Hematopoietic multipotent progenitor cell treated with erythropoietin and hydrocortisone succinate and interleukin-3 and kit ligand, for 6 days (in vitro differentiated cells): Measurements from ENCODE around the gene UNC13A.

Source experiments
- DNase-seq: peaks from one replicate; pipeline ENCODE4 v3.0.0-alpha.2; 2015

UNC13A gene

DNA sequence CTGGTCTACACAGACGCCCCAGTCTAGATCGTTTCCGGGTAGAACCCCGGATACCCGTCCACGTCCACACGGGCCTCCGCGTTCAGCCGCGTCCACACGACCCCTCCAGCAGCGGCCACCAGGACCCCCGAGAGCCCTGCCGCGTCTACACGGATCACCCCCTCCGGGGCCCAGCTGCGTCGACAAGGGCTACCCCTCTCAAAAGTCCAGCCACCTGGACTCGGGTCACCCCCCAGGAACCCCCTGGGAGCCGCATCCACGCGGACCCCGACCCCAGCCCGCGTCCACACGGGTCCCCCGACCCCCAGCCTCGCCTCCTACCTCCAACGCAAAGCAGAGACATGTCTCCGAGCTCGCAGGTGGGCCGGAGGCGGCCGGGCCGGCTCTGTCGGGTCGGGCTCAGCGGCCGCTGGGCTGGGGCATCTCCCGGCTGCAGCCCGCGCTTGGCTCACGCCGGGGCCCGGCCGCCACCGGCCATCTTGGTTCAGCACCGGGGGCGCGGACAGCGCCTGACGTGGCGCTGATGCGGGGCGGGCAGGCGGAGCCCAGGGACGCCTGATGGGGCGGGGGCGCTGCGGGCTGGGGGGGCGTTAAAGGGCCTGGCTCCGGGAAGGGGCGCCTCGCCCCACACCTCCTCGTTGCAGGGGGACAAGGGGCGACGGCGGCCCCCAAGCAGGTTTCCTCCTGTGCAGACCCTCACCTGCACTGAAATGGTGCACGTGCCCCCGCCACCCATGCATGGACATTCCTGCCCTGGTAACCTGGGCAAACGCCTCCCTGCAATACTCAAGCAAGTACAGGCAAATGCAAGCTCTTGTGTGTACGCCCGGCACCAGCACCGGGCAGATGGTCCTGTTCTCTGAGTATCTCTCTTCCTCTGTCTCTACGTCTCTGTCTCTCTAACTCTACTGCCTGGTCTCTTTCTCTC lies at the start of gene UNC13A:
Gene UNC13A, minus strand, starts transcription at position 498 of the 928 bp plus-strand sequence. Its CDS starts 155 bp downstream, at position 343.
- DNase-seq: peak; percentile 71

- DNase-seq: no peak
Measured at GRCh38 chr19:17737690-17738153, 49.6 kb upstream of the UNC13A start.

DNA sequence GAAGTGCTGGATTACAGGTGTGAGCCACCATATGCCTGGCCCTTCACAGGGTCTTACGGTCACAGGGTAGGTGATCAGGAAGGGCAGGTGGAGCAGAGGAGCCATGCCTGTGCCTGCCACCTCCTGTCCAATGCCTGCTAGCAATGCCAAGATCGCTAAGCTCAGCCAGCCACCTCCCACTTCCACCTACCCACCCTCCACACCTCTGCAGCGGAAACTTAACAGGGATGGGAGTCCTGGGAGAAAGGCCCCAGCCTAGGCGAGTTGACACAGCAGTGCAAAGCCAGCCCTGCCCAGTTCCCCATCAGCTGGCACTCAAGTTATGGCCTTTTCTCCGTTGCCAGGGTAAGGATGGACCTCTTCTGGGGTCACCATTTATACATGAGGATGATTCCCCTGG lies 47.3 kb upstream of the UNC13A start:
- DNase-seq: no peak

- DNase-seq: no peak
Measured at GRCh38 chr19:17734146-17734545, 46.0 kb upstream of the UNC13A start.

DNA sequence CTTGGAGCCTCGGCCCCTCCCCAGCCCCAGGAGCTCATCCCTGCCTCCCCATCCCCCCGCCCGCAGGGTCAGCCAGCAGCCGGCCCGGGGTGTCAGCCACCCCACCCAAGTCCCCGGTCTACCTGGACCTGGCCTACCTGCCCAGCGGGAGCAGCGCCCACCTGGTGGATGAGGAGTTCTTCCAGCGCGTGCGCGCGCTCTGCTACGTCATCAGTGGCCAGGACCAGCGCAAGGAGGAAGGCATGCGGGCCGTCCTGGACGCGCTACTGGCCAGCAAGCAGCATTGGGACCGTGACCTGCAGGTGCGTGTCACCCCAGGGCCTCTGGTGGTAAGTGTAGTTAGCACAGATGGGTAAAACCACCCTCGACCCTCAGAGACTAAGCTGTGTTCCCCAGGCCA lies 45.0 kb upstream of the UNC13A start:
- no peak for DNase-seq

GRCh38 chr19:17727843-17728242 lies 39.7 kb upstream of the UNC13A start:
- no peak for DNase-seq

DNA sequence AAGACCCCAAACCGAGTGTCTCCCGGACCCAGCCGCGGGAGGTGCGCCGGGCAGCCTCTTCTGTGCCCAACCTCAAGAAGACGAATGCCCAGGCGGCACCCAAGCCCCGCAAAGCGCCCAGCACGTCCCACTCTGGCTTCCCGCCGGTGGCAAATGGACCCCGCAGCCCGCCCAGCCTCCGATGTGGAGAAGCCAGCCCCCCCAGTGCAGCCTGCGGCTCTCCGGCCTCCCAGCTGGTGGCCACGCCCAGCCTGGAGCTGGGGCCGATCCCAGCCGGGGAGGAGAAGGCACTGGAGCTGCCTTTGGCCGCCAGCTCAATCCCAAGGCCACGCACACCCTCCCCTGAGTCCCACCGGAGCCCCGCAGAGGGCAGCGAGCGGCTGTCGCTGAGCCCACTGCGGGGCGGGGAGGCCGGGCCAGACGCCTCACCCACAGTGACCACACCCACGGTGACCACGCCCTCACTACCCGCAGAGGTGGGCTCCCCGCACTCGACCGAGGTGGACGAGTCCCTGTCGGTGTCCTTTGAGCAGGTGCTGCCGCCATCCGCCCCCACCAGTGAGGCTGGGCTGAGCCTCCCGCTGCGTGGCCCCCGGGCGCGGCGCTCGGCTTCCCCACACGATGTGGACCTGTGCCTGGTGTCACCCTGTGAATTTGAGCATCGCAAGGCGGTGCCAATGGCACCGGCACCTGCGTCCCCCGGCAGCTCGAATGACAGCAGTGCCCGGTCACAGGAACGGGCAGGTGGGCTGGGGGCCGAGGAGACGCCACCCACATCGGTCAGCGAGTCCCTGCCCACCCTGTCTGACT lies 39.0 kb upstream of the UNC13A start:
- no peak for DNase-seq

DNA sequence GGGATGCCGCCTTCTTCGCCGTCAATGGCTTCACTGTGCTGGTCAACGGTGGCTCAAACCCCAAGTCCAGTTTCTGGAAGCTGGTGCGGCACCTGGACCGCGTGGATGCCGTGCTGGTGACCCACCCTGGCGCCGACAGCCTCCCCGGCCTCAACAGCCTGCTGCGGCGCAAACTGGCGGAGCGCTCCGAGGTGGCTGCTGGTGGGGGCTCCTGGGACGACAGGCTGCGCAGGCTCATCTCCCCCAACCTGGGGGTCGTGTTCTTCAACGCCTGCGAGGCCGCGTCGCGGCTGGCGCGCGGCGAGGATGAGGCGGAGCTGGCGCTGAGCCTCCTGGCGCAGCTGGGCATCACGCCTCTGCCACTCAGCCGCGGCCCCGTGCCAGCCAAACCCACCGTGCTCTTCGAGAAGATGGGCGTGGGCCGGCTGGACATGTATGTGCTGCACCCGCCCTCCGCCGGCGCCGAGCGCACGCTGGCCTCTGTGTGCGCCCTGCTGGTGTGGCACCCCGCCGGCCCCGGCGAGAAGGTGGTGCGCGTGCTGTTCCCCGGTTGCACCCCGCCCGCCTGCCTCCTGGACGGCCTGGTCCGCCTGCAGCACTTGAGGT lies 38.1 kb upstream of the UNC13A start:
- DNase-seq: no peak

DNA sequence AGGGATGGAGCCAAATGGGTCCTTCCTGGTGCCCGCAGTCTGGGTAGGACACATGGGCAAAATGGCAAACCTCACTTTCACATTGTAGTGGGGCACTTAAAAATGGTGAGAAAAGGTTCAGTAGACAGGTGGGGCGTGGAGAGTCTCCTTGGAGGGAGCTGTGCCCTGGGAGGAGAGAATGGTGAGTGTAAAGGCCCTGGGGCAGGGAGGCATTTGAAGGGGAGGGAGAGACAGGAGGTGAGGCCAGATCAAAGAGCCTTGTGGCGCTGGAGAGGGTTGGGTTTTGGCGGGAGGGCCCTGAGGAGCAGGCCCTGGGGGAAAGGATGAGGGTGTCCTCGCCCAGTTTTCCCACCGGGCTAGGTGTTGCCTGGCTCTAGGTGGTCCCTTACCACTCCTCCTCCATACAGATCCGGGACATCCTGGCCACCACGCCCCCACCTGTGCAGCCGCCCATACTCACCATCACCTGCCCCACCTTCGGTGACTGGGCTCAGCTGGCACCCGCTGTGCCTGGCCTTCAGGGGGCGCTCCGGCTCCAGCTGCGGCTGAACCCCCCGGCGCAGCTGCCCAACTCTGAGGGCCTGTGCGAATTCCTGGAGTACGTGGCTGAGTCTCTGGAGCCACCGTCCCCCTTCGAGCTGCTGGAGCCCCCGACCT lies 37.4 kb upstream of the UNC13A start:
- no peak for DNase-seq

DNA sequence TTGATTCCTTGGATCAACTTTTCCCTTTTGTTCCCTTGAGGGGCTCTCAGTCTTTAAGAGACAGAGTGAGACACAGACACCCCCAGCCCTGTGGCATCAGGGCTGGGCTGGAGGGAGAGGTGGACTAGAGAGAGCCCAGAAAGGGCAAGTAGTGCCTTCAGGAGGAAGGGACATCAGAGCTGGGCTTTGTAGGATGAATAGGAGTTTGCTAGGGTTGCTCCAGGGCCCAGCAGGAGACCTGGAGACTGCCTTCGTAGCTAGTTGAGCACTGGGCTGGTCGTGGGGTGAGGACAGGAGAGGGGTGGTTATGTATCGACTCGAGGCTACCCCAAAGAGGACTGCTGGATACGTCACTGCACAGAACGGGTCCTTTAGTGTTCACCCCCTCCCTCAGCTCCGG lies 36.5 kb upstream of the UNC13A start:
- DNase-seq: no peak

DNA sequence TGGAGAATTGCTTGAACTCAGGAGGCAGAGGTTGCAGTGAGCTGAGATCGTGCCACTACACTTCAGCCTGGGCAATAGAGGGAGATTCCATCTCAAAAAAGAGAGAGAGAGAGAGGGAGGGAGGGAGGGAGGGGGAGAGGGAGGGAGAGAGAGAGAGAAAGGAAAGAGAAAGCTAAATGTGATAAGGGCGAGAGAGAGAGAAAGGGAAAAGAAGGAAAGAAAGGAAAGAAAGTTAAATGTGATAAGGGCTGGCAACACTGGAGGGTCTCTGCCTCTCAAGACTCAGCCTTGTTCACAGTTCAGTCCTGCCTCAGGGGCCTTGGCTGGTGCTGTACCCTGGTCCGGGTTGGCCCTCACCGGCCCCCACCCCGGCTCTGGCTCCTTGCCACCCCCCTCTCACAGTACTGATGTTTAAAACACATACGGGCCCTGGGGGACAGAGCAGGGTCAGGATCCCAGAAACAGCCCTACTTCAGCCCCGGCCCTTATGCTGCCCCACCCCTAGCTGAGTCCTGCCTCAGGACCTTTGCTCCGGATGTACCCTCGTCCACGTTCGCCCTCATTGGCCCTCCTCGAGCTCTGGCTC lies 34.6 kb upstream of the UNC13A start:
- DNase-seq: no peak

GRCh38 chr19:17721821-17722220 lies 33.7 kb upstream of the UNC13A start:
- DNase-seq: peak; percentile 47

DNA sequence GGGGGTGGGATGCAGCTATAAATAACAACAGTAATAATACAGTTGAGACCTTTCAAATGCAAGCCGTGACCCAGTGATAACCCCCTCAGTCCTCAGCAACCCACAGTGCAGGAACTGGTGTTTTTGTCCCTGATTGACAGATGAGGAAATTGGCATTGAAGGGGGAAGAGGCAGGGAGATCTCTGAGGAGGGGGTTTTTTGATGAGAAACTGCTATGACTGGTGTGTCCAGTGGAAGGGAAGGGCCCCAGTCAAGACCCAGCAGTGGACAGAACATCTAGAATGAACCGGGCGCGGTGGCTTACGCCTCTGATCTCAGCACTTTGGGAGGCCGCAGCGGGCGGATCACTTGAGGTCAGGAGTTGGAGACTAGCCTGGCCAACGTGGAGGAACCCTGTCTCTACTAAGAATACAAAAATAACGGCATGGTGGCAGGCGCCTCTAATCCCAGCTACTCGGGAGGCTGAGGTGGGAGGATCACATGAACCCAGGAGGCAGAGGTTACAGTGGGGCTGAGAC lies 33.0 kb upstream of the UNC13A start:
- no peak for DNase-seq

DNA sequence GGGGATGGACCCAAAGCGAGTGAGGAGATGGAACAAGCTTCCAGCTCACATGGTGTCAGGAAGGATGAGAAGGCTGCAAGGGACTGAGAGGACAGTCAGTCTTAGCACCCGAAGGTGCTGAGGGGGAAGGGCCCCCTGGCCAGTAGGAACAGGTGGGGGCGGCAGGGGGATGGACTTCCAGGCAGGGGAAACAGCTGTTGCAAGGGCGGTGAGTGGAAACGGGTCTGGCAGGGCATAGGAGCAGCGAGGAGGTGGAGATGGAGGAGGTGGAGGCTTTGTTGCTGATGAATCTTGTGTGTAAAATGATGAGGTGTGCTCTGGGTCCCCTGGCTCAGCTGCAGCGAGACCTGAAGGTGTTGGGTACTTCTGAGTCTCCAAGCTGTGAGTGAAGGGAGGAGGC lies 32.3 kb upstream of the UNC13A start:
- no peak for DNase-seq

DNA sequence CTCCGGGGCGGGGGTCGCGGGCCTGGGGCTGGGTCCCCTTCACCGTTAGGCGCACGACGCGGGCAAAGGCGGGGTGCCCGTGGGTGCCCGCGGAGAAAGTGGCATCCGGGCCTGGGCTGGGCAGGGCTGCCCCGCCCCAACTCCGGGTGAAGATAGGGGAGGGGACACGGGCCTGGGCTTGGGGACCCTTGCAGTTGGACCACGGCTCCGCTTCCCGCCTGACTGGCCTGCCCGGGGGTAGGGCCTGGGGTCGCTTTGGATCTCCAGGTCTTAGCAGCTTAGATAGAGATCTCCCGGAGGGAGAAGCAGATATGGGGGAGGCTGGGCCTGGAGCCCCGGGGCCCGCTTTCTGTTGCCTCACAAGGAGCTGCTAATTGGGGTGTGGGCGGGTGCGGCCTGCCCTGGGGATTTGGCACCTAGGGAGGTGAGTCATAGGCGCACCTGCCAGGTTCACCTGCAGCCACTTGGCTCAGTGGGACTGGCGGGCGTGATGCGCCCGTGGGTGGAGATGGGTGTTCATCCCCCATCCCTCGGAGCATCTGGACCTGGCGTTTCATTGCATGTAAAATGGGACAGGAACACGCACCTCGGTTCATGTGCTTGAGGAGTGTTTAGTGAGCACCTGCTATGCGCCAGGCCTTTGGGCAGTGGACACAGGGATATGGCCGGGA lies 31.7 kb upstream of the UNC13A start:
- no peak for DNase-seq

DNA sequence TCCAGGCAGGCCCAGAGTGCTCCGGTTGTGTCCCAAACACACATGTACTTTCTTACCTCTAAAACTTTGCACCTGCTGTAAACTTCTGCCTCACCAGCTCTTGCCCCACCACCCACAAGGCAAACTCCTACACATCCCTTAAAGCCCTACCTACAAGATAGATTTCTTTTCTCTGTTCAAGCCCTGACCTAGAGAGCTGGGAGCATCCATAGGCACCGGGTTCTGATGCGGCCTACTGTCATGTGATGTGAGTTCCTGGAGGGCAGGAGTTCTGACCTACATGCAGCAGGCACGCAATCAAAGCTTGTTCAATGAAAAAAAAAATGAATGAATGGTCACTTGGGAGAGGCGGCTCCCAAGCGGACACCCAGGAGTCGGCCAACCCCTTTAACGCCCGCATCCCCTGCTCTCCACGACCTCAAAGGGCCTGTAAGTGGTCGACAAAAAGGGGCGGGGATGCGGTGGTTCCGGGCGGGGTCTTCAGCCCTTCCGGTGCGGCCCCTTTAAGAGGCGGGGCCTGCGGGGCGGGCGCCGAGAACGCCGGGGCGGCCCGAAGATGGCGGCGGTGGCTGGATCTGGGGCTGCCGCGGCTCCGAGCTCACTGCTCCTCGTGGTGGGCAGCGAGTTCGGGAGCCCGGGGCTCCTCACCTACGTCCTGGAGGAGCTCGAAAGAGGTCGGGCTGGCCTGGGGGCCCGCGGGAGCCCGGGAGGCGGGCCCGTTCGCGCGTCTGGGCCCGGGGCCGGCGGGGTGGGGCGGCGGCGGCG lies 31.0 kb upstream of the UNC13A start, which contains the start of gene MAP1S:
Gene MAP1S, plus strand, starts transcription at position 534 of the 765 bp plus-strand sequence. Its CDS starts 23 bp downstream, at position 557.
- peak; percentile 68 for DNase-seq

- no peak for DNase-seq
Measured at GRCh38 chr19:17718550-17718946, 30.4 kb upstream of the UNC13A start.

DNA sequence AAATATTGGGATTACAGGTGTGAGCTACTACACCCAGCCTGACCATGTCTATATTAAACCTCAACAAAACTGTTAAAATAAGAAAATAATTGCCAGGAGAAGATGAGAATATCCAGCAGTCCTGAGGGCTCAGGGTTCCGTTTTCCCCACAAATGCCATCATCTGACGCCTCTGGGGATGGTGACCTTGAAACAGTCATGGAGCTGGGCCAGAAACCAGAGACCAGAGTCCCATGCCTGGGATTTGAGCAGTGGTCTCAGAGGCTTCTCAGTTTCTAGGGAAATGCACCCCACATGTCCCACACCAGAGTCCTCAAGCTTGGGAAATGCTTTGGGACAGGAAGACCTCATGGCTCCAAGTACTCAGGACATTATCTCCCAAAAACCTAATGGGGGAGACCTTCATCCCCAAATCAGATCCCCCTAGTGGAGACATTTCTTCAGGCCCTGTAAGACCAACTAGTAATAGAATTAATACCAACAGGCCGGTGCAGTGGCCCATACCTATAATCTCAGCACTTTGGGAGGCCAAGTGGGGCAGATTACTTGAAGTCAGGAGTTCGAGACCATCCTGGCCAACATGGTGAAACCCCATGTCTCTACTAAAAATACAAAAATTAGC lies 28.3 kb upstream of the UNC13A start:
- peak; percentile 31 for DNase-seq

GRCh38 chr19:17711851-17712250 lies 23.7 kb upstream of the UNC13A start:
- DNase-seq: no peak

- no peak for DNase-seq
Measured at GRCh38 chr19:17706750-17707181, 18.6 kb upstream of the UNC13A start.
